Chondrocyte (in vitro differentiated cells): ENCODE data around the gene DTYMK. TPM values are rescaled to one million over a fixed set of nuclear protein-coding genes. Genes with fewer than 3 reads are reported as not detected.

Source experiments
- DNase-seq: peaks from one replicate; pipeline ENCODE4 v3.0.0; 2021; ENCODE audit warnings: mixed read lengths, low spot score
- H3K27ac Mint-ChIP-seq: one replicate; pipeline ENCODE4 v1.8.0; 2021; ENCODE audit warnings: mild to moderate bottlenecking, moderate library complexity, mixed read lengths; ENCODE audit not compliant: unreplicated experiment
- H3K27me3 Mint-ChIP-seq: 2 replicates; pipeline ENCODE4 v1.8.0; 2021; ENCODE audit warnings: low read depth, mixed read lengths
- H3K36me3 Mint-ChIP-seq: 2 replicates; pipeline ENCODE4 v1.8.0; 2021; ENCODE audit warnings: low read depth, mixed read lengths
- H3K4me1 Mint-ChIP-seq: 2 replicates; pipeline ENCODE4 v1.8.0; 2021; ENCODE audit warnings: low read depth, mild to moderate bottlenecking, mixed read lengths
- H3K4me3 Mint-ChIP-seq: one replicate; pipeline ENCODE4 v1.8.0; 2021; ENCODE audit warnings: mild to moderate bottlenecking, moderate library complexity, mixed read lengths; ENCODE audit not compliant: unreplicated experiment
- H3K9me3 Mint-ChIP-seq: 2 replicates; pipeline ENCODE4 v1.8.0; 2021; ENCODE audit warnings: low read depth, mixed read lengths
- total RNA-seq: library from RNA; stranded (reverse); gene quantifications from 3 replicates; pipeline ENCODE4 v1.2.1, GENCODE V29; 2021
- TF ChIP-seq, protein P1 (sequence below): fragments of 200-600 bp; sonication (generic); IDR thresholded peaks from 2 replicates; pipeline ENCODE4 v1.5.0; 2021; ENCODE audit warnings: antibody characterized with exemption, mild to moderate bottlenecking, moderate library complexity

The DTYMK gene
- total RNA-seq, 1 donor from 2014 or later: 23.1 TPM

DNA sequence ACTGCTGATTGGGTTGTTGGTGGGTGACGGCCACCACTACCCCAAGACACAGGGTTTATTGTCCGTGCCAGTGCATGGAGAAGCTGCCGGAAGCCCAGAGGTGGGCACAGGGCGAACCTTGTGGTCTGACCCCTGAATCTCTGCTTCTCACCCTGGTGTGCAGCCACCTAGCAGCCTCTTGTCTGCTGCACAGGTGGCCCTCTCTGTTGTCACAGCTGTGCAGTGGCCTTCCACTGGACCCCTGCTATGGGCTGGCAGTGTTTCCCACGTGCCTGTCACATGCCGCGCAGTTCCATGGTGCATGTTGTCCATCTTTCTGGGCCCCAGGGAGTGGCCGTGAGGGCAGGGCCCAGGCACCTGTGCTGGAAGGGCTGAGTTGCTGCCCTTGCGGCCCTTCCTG lies 33.9 kb downstream of the DTYMK start:
- peaks cover 21% of the 10 kb centered on the region for H3K36me3 Mint-ChIP-seq
- DNase-seq: no peak

DNA sequence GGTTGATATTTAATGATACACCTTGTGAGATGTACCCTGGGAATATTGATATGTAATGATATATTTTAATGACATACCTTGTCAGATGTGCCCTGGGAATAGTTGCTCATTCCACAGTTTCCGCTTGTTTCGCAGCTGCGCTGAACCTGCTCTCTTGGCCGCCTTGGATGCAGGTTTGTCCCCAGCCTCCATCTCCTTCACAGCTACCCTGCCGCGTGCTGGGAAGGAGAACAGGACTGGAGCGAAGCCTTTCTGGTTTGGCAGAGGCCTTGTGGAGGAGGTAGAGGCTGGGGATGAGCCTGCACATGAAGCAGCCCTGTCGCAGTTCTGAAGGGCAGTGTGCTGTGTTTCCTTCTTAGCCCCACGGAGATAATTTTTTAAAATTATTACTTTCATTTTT lies 34.5 kb downstream of the DTYMK start:
- Mint-ChIP-seq H3K27me3 (no peaks in the 10 kb centered on the region), H3K36me3 (peaks cover 18% of the 10 kb centered on the region), H3K4me1 (no peaks in the 10 kb centered on the region), H3K9me3 (no peaks in the 10 kb centered on the region), H3K4me3 (no peak overlapping the region), H3K27ac (no peak overlapping the region)
- TF ChIP-seq, protein P1, sequence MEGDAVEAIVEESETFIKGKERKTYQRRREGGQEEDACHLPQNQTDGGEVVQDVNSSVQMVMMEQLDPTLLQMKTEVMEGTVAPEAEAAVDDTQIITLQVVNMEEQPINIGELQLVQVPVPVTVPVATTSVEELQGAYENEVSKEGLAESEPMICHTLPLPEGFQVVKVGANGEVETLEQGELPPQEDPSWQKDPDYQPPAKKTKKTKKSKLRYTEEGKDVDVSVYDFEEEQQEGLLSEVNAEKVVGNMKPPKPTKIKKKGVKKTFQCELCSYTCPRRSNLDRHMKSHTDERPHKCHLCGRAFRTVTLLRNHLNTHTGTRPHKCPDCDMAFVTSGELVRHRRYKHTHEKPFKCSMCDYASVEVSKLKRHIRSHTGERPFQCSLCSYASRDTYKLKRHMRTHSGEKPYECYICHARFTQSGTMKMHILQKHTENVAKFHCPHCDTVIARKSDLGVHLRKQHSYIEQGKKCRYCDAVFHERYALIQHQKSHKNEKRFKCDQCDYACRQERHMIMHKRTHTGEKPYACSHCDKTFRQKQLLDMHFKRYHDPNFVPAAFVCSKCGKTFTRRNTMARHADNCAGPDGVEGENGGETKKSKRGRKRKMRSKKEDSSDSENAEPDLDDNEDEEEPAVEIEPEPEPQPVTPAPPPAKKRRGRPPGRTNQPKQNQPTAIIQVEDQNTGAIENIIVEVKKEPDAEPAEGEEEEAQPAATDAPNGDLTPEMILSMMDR: no peak
- DNase-seq: no peak

More for the DNA sequence above, 33.9 kb downstream of the DTYMK start:
- Mint-ChIP-seq H3K27ac (no peak overlapping the region), H3K27me3 (no peaks in the 10 kb centered on the region), H3K4me3 (no peak overlapping the region), H3K4me1 (no peaks in the 10 kb centered on the region), H3K9me3 (no peaks in the 10 kb centered on the region)
- TF ChIP-seq, protein P1: no peak

DNA sequence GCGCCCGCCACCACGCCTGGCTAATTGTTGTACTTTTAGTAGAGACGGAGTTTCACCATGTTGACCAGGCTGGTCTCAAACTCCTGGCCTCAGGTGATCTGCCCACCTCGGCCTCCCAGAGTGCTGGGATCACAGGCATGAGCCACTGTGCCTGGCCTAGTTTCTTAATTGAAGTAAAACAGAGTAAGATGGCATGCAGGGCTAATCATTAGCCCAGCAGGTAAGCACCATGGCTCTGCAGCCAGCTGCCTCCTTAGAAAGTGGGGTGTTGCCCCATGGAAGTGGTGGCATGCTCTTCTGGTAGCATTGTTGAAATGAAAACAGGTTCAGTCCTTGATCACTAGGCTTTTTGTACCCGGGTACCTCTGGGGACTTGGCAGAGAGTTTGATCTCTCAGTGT lies 36.7 kb downstream of the DTYMK start:
- TF ChIP-seq, protein P1: no peak
- Mint-ChIP-seq H3K27me3 (no peaks in the 10 kb centered on the region), H3K27ac (no peak overlapping the region), H3K36me3 (peaks cover 7% of the 10 kb centered on the region), H3K4me1 (no peaks in the 10 kb centered on the region), H3K9me3 (no peaks in the 10 kb centered on the region), H3K4me3 (no peak overlapping the region)
- DNase-seq: no peak

DNA sequence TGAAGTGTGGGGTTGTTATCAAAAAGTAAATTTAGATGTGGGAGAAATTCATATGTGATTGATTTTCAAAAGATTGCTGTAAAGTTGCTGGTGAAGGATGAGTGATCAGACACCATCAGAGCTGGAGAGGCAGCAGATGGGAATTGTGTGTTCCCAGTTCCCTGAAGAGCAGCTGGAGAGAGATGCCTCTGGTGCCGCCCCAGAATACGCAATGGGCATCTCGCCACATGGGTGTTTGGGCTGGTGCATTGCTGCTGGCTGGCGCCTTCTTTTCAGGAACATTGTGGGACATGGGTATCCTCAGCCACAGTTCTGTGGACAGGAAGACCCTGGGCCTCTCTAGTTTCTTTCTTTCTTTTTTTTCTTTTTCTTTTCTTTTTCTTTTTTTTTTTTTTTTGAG lies 37.2 kb downstream of the DTYMK start:
- H3K36me3 Mint-ChIP-seq: peaks cover 7% of the 10 kb centered on the region
- DNase-seq: no peak
- no peak overlapping the region for H3K4me3 Mint-ChIP-seq
- no peak overlapping the region for H3K27ac Mint-ChIP-seq
- H3K27me3 Mint-ChIP-seq: no peaks in the 10 kb centered on the region
- no peaks in the 10 kb centered on the region for H3K9me3 Mint-ChIP-seq
- TF ChIP-seq, protein P1: no peak
- H3K4me1 Mint-ChIP-seq: no peaks in the 10 kb centered on the region

DNA sequence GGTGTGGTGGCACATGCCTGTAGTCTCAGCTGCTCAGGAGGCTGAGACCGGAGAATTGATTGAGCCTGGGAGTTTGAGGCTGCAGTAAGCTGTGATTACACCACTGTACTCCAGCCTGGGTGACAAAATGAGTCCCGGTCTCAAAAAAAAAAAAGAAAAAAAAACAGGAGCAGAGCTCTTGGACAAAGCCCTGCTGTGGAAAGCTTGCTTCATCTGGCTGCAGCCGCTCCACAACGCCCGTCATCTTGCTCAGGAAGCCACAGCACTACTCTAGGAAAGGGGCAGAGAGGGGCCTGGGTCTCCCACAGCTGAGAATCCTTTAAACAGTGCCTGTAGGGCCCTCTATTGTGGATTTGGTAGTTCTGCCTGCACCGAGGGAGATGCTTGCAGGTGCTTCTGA lies 38.2 kb downstream of the DTYMK start:
- no peak overlapping the region for H3K4me3 Mint-ChIP-seq
- no peak overlapping the region for H3K27ac Mint-ChIP-seq
- peaks cover 7% of the 10 kb centered on the region for H3K36me3 Mint-ChIP-seq
- TF ChIP-seq, protein P1: no peak
- DNase-seq: no peak
- H3K27me3 Mint-ChIP-seq: no peaks in the 10 kb centered on the region
- no peaks in the 10 kb centered on the region for H3K4me1 Mint-ChIP-seq
- H3K9me3 Mint-ChIP-seq: no peaks in the 10 kb centered on the region
